Skeletal muscle tissue (tissue), 5 donors: Measurements from ENCODE around the gene TLK2. TPM values are rescaled to one million over a fixed set of nuclear protein-coding genes. Genes with fewer than 3 reads are reported as not detected.

ENCODE experiments used
- H3K27ac ChIP-seq: one replicate; pipeline ENCODE4 v1.7.0; 2013; ENCODE audit warnings: mild to moderate bottlenecking, low read depth, low read length, inconsistent platforms
- H3K27me3 ChIP-seq, 3 donors: one replicate each; pipeline ENCODE4 v1.7.0; 2013; ENCODE audit warnings: low read length in 3 of 3; ENCODE audit not compliant: control insufficient read depth in 3 of 3, insufficient read depth in 3 of 3
- H3K36me3 ChIP-seq, 3 donors: one replicate each; pipeline ENCODE4 v1.7.0; 2013; ENCODE audit warnings: low read length in 3 of 3; ENCODE audit not compliant: control insufficient read depth in 3 of 3, insufficient read depth in 3 of 3
- H3K4me1 ChIP-seq, 3 donors: one replicate each; pipeline ENCODE4 v1.7.0; 2013; ENCODE audit warnings: low read length in 3 of 3, mild to moderate bottlenecking in 3 of 3; ENCODE audit not compliant: control insufficient read depth in 3 of 3, insufficient read depth in 3 of 3
- H3K4me3 ChIP-seq, 3 donors: one replicate each; pipeline ENCODE4 v1.7.0; 2013; ENCODE audit warnings: low read length in 3 of 3
- H3K9ac ChIP-seq, 3 donors: one replicate each; pipeline ENCODE4 v1.7.0; 2013; ENCODE audit warnings: low read length in 3 of 3, mild to moderate bottlenecking in 3 of 3, moderate library complexity in 2 of 3, low read depth in 1 of 3
- H3K9me3 ChIP-seq, 3 donors: one replicate each; pipeline ENCODE4 v1.7.0; 2013; ENCODE audit warnings: low read length in 3 of 3; ENCODE audit not compliant: control insufficient read depth in 3 of 3
- small RNA-seq: library from RNA; depleted of rRNA; stranded (forward); fragments of <200 nt; gene quantifications from one replicate; pipeline ENCODE3, GENCODE V24; 2014
- total RNA-seq: library from RNA; depleted of rRNA; stranded (reverse); fragments of >200 nt; gene quantifications from one replicate; pipeline ENCODE4 v1.2.3, GENCODE V29; 2014
- donor health status: Osteomylitis.

Gene TLK2
- total RNA-seq, 1 donor from 2014 or later = 47.0 TPM

DNA sequence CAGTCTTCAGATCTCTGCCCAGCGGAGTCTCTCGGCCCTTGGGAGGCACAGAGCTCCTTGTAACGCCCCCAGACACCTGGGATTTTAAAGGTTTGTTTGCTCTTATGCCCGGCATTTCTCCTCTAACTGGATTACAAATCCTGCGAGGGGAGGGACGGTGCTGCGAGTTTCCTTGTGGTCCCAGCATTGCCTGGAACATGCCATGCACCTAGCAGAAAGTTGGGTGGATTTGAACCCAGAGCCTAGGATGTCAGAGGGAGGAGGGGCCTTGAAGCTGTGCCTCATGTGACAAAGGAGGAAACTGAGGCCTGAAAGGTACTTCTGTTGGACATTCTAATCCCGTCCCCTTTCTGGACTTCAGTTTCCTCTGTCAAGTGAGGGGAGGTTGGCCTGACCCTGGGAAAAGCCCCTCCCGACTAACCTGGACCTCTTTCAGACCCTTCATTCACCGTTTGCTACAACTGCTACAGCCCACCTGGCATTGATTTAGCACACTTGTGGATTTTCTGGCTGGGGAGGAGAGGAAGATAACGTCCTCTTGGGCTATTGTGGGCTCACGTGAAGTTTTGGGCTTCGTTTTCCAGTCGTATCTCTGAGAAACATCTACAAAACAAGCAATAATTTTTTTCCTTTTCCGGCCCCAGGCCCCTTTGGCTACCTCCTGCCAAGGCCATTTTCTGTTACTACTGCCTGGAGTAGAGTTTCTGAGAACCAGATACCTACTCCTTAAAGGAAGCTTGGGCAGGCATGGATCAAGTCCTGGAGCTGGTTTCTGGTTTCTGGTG is 179.7 kb downstream of the TLK2 start:
- Histone ChIP-seq H3K4me3 (no peak overlapping the region), H3K9me3 (peaks cover 0 to 4% (median 3%) of the 10 kb centered on the region in 3 donors), H3K4me1 (peaks cover 15 to 17% (median 15%) of the 10 kb centered on the region in 3 donors), H3K36me3 (no peaks in the 10 kb centered on the region), H3K27me3 (peaks cover 0 to 6% (median 0%) of the 10 kb centered on the region in 3 donors), H3K9ac (no peak overlapping the region), H3K27ac (no peak overlapping the region)

DNA sequence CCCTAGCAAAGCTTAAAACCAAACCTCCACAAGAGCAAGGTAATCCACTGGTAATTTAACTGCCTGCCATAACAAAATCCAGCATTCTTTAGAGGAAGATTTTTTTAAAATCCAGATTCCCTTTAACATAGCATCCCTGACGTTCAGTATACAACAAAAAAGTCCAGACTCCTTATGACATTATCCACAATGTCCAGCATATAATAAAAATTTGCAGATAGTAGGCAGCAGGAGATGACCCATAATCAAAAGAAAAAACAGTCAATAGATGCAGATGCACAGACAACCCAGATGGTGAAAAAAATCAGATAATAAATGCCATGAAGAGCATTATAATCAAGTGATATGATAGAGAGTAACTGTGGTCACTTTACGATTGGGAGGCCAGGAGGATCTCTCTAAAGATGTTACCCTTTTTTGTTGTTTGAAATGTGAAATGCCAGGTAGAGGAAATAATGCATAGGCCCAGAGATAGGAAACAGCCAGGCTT is 182.0 kb downstream of the TLK2 start:
- peaks cover 0 to 3% (median 0%) of the 10 kb centered on the region in 3 donors for H3K27me3 ChIP-seq
- no peak overlapping the region for H3K27ac ChIP-seq
- no peak overlapping the region for H3K9ac ChIP-seq
- peaks cover 0 to under 1% (median 0%) of the 10 kb centered on the region in 3 donors for H3K36me3 ChIP-seq
- H3K4me3 ChIP-seq = no peak overlapping the region
- H3K9me3 ChIP-seq = peaks cover 0 to 4% (median 3%) of the 10 kb centered on the region in 3 donors
- H3K4me1 ChIP-seq = peaks cover 0 to 3% (median 0%) of the 10 kb centered on the region in 3 donors

DNA sequence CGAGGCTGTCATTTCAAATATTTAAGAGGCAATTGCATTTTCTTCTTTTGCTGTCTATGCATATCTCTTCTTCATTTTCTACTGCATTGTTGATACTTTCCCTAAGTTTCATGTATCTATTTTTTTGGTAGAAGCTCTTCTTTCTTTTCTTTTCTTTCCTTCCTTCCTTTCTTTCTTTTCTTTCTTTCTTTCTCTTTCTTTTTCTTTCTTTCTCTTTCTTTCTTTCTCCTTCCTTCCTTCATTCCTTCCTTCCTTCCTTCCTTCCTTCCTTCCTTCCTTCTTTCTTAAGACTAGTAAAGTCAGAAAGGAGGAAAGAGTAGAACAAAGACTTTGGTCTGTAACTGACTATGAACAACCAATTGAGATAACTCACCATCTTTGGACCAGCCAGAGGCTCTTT is 182.7 kb downstream of the TLK2 start:
- no peak overlapping the region for H3K4me3 ChIP-seq
- peaks cover 0 to 3% (median 0%) of the 10 kb centered on the region in 3 donors for H3K27me3 ChIP-seq
- H3K36me3 ChIP-seq = peaks cover 0 to 2% (median 0%) of the 10 kb centered on the region in 3 donors
- H3K4me1 ChIP-seq = peaks cover 0 to 3% (median 0%) of the 10 kb centered on the region in 3 donors
- H3K27ac ChIP-seq = no peak overlapping the region
- H3K9me3 ChIP-seq = peaks cover 0 to 4% (median 3%) of the 10 kb centered on the region in 3 donors
- no peak overlapping the region for H3K9ac ChIP-seq

DNA sequence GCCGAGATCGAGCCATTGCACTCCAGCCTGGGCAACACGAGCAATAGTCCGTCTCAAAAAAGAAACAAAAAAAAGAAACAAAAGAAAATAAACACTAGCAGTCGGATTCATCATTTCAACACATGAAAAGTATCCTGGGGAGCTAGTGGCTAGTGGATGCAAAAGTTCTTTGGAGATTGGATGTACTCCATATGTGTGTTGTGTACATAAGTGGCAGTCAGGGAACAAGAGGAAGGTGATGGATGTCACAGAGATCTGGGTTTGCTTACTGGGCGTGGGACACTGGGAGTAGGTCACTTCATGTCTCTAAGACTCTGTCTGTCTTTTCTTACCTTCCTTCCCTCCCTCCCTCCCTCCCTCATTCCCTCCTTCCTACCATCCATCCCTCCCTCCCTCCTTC is 184.2 kb downstream of the TLK2 start:
- H3K9ac ChIP-seq = no peak overlapping the region
- no peaks in the 10 kb centered on the region for H3K4me1 ChIP-seq
- no peak overlapping the region for H3K4me3 ChIP-seq
- H3K9me3 ChIP-seq = peaks cover 0 to 4% (median 3%) of the 10 kb centered on the region in 3 donors
- no peak overlapping the region for H3K27ac ChIP-seq
- peaks cover 0 to 2% (median 0%) of the 10 kb centered on the region in 3 donors for H3K36me3 ChIP-seq
- H3K27me3 ChIP-seq = no peaks in the 10 kb centered on the region

Small RNA genes lying within 50 kb of the gene (small RNA-seq; reads per million reads assigned to genes)
- gene RF00019 = not detected

Other genes starting within 250 kb of the TLK2 start
- not detected for gene EFCAB3, start 98.3 kb upstream of the TLK2 start, total RNA-seq
- 18.3 TPM for gene METTL2A, start 54.9 kb upstream of the TLK2 start, total RNA-seq
- 175 TPM for gene MRC2, start 148.8 kb downstream of the TLK2 start, total RNA-seq